Stromal cell of bone marrow (primary cell): ENCODE data around the gene C7orf57.

ENCODE experiments used
- DNase-seq: peaks from one replicate; pipeline ENCODE4 v3.0.0-alpha.2; 2012; ENCODE audit warnings: low read depth

The C7orf57 gene

DNA sequence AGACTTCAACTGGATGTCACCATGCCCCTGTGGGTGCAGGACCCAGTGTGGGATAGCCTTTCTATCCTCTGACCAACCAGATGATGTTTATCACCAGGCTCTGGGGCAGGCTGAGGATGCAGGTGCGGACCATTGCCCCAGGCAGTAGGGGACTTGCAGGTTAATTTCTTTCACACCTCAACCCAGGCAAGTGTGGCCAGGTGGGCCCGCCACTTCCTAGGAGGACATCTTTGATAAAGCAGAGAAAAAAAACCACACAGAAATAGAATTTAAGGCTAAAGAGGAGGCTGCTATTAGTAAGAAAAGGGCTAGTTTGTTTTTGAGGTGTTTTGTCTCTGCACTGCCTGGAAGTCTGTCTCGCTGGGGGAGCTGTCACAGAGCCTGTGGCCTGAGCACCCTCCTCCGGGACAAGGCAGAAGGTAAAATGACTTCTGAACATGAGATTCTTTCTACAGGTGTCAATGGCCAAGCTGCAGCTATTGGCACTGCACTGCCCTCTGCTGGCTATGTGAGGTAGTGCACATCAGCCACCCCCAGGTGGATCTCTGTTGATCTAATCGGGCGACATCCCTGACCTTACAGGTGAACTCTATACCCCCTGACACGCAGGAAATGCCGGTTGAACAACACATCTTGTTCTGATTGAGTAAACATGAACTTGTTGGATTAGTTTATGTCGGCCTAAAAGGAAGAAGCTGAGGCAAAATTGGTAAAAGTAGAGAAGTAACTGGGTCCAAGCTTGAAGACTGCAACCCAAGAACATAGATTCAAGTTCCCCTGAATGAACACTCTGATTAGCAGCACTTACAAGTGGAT lies 74.7 kb downstream of the C7orf57 start:
- DNase-seq, result no peak

DNA sequence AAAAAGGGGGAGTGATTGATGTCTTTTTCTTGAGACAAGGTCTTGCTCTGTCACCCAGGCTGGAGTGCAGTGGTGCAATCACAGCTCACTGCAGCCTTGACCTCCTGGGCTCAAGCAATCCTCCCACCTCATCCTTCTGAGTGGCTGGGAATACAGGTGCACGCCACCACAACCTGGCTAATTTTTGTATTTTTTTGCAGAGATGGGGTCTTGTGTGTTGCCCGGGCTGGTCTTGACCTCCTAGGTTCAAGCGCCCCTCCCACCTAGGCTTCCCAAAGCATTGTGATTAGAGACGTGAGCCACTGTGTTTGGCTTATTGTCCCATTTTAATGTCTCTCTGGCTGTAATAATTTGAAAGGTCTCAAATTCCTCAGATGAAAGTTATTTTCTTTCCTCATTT lies 75.5 kb downstream of the C7orf57 start:
- no peak for DNase-seq
